Measurements from ENCODE around the gene NPHP1. TPM values are rescaled to one million over a fixed set of nuclear protein-coding genes. Genes with fewer than 3 reads are reported as not detected.
"Not testable (repeated sequence)": the region's sequence is repeated elsewhere in the genome, so short reads cannot be mapped to it uniquely, and the experiment has no call there.

Gene NPHP1
- total and polyA plus RNA-seq, 2 of the 8 experiments (the other 6 are each of a cell fraction or from before 2014, with no cell fraction given): 1.4 to 2.8 TPM

- H3K4me2 ChIP-seq (ENCODE audit: insufficient read depth in 1 of 2, low read depth in 2 of 2, low read length in 2 of 2); H2BK15ac ChIP-seq (ENCODE audit: low read length); H3K4me3 ChIP-seq (ENCODE audit: extremely low read depth in 1 of 4, insufficient read depth in 2 of 4, low read depth in 3 of 4, low read length in 4 of 4); H3K23ac ChIP-seq (ENCODE audit: insufficient read length); H2BK5ac ChIP-seq (ENCODE audit: low read depth, low read length); H3K79me1 ChIP-seq (ENCODE audit: low read depth, low read length); H2AK5ac ChIP-seq (ENCODE audit: low read depth, low read length); H4K8ac ChIP-seq (ENCODE audit: extremely low read depth, insufficient read depth, low read length); H3K18ac ChIP-seq (ENCODE audit: extremely low read depth, low read length); H3K79me2 ChIP-seq (ENCODE audit: control insufficient read depth in 1 of 2, insufficient read depth in 2 of 2, low read length in 2 of 2); H3K14ac ChIP-seq (ENCODE audit: insufficient read length); H3K9ac ChIP-seq (replicated peaks in 1 of 4; ENCODE audit: extremely low read depth in 1 of 4, low read depth in 3 of 4, low read length in 3 of 4); H3K27me3 ChIP-seq (replicated peaks in 1 of 4; ENCODE audit: control insufficient read depth in 3 of 4, extremely low read depth in 1 of 4, insufficient read depth in 3 of 4, low read length in 3 of 4); H3K4ac ChIP-seq (replicated peaks; ENCODE audit: insufficient read length, low read depth, low read length); H3K56ac ChIP-seq (replicated peaks; ENCODE audit: insufficient read length, low read depth, low read length); H3K27ac ChIP-seq (ENCODE audit: low read depth, low read length); POLR2A ChIA-PET (ENCODE audit: partially characterized antibody); H3K23me2 ChIP-seq (ENCODE audit: low read depth, low read length); DNase-seq (ENCODE audit: low read depth in 1 of 2, low spot score in 2 of 2); H4K5ac ChIP-seq (ENCODE audit: insufficient read length, low read depth, low read length); H2BK12ac ChIP-seq (ENCODE audit: low read depth, low read length); H3K36me3 ChIP-seq (ENCODE audit: control insufficient read depth in 2 of 4, insufficient read depth in 4 of 4, low read length in 3 of 4); H2BK20ac ChIP-seq (ENCODE audit: low read length); H2BK120ac ChIP-seq (replicated peaks; ENCODE audit: low read depth, low read length); H3K4me1 ChIP-seq (replicated peaks in 1 of 4; ENCODE audit: control insufficient read depth in 3 of 4, insufficient read depth in 4 of 4, low read length in 3 of 4); H4K91ac ChIP-seq (replicated peaks; ENCODE audit: insufficient read length, low read length); H4K20me1 ChIP-seq (replicated peaks in 1 of 2; ENCODE audit: control insufficient read depth in 1 of 2, insufficient read depth in 2 of 2, low read length in 2 of 2); CTCF ChIA-PET (ENCODE audit: partially characterized antibody); H2AFZ ChIP-seq (ENCODE audit: low read length); H3K9me3 ChIP-seq (ENCODE audit: insufficient read depth in 2 of 2, low read depth in 1 of 2, low read length in 1 of 2): not testable (repeated sequence)
- no CpG with 5 or more reads among the region's 8 CpGs for WGBS, 2 experiments (ENCODE audit: extremely low coverage in 1 of 2, insufficient coverage in 1 of 2, insufficient read length in 1 of 2, insufficient replicate concordance in 2 of 2, low coverage in 1 of 2, low lambda C conversion rate in 2 of 2, missing lambda C conversion rate in 1 of 2)
- FAIRE-seq: peak; percentile 28
These were observed 121.7 kb downstream of the NPHP1 start for GRCh38 chr2:110083162-110083561.

- H3K27ac ChIP-seq (ENCODE audit: low read depth, low read length); H4K8ac ChIP-seq (ENCODE audit: extremely low read depth, insufficient read depth, low read length); H4K5ac ChIP-seq (ENCODE audit: insufficient read length, low read depth, low read length); H3K79me1 ChIP-seq (ENCODE audit: low read depth, low read length); H2BK5ac ChIP-seq (ENCODE audit: low read depth, low read length); H2BK20ac ChIP-seq (ENCODE audit: low read length); FAIRE-seq; H2BK15ac ChIP-seq (ENCODE audit: low read length); H3K27me3 ChIP-seq (replicated peaks in 1 of 4; ENCODE audit: control insufficient read depth in 3 of 4, extremely low read depth in 1 of 4, insufficient read depth in 3 of 4, low read length in 3 of 4); H2BK120ac ChIP-seq (replicated peaks; ENCODE audit: low read depth, low read length); H3K23ac ChIP-seq (ENCODE audit: insufficient read length); H3K79me2 ChIP-seq (ENCODE audit: control insufficient read depth in 1 of 2, insufficient read depth in 2 of 2, low read length in 2 of 2); H3K4ac ChIP-seq (replicated peaks; ENCODE audit: insufficient read length, low read depth, low read length); H2AFZ ChIP-seq (ENCODE audit: low read length); H3K9ac ChIP-seq (replicated peaks in 1 of 4; ENCODE audit: extremely low read depth in 1 of 4, low read depth in 3 of 4, low read length in 3 of 4); H3K18ac ChIP-seq (ENCODE audit: extremely low read depth, low read length); H3K36me3 ChIP-seq (ENCODE audit: control insufficient read depth in 2 of 4, insufficient read depth in 4 of 4, low read length in 3 of 4); H3K4me3 ChIP-seq (ENCODE audit: extremely low read depth in 1 of 4, insufficient read depth in 2 of 4, low read depth in 3 of 4, low read length in 4 of 4); H2AK5ac ChIP-seq (ENCODE audit: low read depth, low read length); POLR2A ChIA-PET (ENCODE audit: partially characterized antibody); CTCF ChIA-PET (ENCODE audit: partially characterized antibody); H4K91ac ChIP-seq (replicated peaks; ENCODE audit: insufficient read length, low read length); H4K20me1 ChIP-seq (replicated peaks in 1 of 2; ENCODE audit: control insufficient read depth in 1 of 2, insufficient read depth in 2 of 2, low read length in 2 of 2); H2BK12ac ChIP-seq (ENCODE audit: low read depth, low read length); H3K14ac ChIP-seq (ENCODE audit: insufficient read length); H3K9me3 ChIP-seq (ENCODE audit: insufficient read depth in 2 of 2, low read depth in 1 of 2, low read length in 1 of 2); H3K56ac ChIP-seq (replicated peaks; ENCODE audit: insufficient read length, low read depth, low read length); H3K4me2 ChIP-seq (ENCODE audit: insufficient read depth in 1 of 2, low read depth in 2 of 2, low read length in 2 of 2); DNase-seq (ENCODE audit: low read depth in 1 of 2, low spot score in 2 of 2); H3K23me2 ChIP-seq (ENCODE audit: low read depth, low read length); H3K4me1 ChIP-seq (replicated peaks in 1 of 4; ENCODE audit: control insufficient read depth in 3 of 4, insufficient read depth in 4 of 4, low read length in 3 of 4): not testable (repeated sequence)
- no CpG with 5 or more reads among the region's 4 CpGs for WGBS, 2 experiments (ENCODE audit: extremely low coverage in 1 of 2, insufficient coverage in 1 of 2, insufficient read length in 1 of 2, insufficient replicate concordance in 2 of 2, low coverage in 1 of 2, low lambda C conversion rate in 2 of 2, missing lambda C conversion rate in 1 of 2)
These were observed 126.7 kb downstream of the NPHP1 start for GRCh38 chr2:110078104-110078503.
